Immature natural killer cell (primary cell): ENCODE data around the gene GCNT2. TPM values are rescaled to one million over a fixed set of nuclear protein-coding genes. Genes with fewer than 3 reads are reported as not detected.
A peak's percentile ranks its signal among the peaks of the same experiment; 100 is the strongest.
"Not testable (repeated sequence)": the region's sequence is repeated elsewhere in the genome, so short reads cannot be mapped to it uniquely, and the experiment has no call there.

Experiments used
- DNase-seq, 3 donors: peaks; one replicate each; pipeline ENCODE4 v3.0.0; 2022; ENCODE audit warnings: mixed read lengths in 1 of 3
- H3K27ac Mint-ChIP-seq, 6 donors: one replicate each; pipeline ENCODE4 v1.8.0; 2020; ENCODE audit warnings: mixed read lengths in 6 of 6, mild to moderate bottlenecking in 5 of 6, inconsistent platforms in 4 of 6, moderate library complexity in 3 of 6
- H3K27me3 Mint-ChIP-seq, 3 donors: one replicate each; pipeline ENCODE4 v1.8.0; 2020 to 2021; ENCODE audit warnings: low read depth in 3 of 3, mild to moderate bottlenecking in 3 of 3, mixed read lengths in 3 of 3, moderate library complexity in 3 of 3, inconsistent platforms in 1 of 3
- H3K36me3 Mint-ChIP-seq, 3 donors: one replicate each; pipeline ENCODE4 v1.8.0; 2020; ENCODE audit warnings: mixed read lengths in 3 of 3, inconsistent platforms in 2 of 3, mild to moderate bottlenecking in 2 of 3
- H3K4me1 Mint-ChIP-seq, 2 donors: one replicate each; pipeline ENCODE4 v1.8.0; 2020; ENCODE audit warnings: inconsistent platforms in 2 of 2, mild to moderate bottlenecking in 2 of 2, mixed read lengths in 2 of 2, moderate library complexity in 1 of 2
- H3K4me3 Mint-ChIP-seq, 5 donors: one replicate each; pipeline ENCODE4 v1.8.0; 2020; ENCODE audit warnings: mild to moderate bottlenecking in 5 of 5, mixed read lengths in 5 of 5, inconsistent platforms in 3 of 5, moderate library complexity in 3 of 5
- H3K9me3 Mint-ChIP-seq, 6 donors: one replicate each; pipeline ENCODE4 v1.8.0; 2020; ENCODE audit warnings: mild to moderate bottlenecking in 6 of 6, mixed read lengths in 6 of 6, inconsistent platforms in 4 of 6, moderate library complexity in 3 of 6
- polyA plus RNA-seq, 3 donors: library from polyadenylated mRNA; unstranded; fragments of 300-500 nt; fragmentation: Illumina TruSeq; gene quantifications; one replicate each; pipeline ENCODE4 v1.2.3, GENCODE V29; 2021

The GCNT2 gene
- polyA plus RNA-seq, 3 donors from 2014 or later: 0.47 to 0.64 TPM; not detected in 1

GRCh38 chr6:10522929-10523573 lies 1.9 kb downstream of the GCNT2 start:
- Mint-ChIP-seq H3K4me1 (peaks cover 2 to 4% of the 10 kb centered on the region in 2 donors), H3K36me3 (no peaks in the 10 kb centered on the region), H3K27me3 (peaks cover 4 to 15% (median 11%) of the 10 kb centered on the region in 3 donors), H3K9me3 (no peaks in the 10 kb centered on the region), H3K4me3 (no peak overlapping the region), H3K27ac (no peak overlapping the region)
- DNase-seq: no peak

- H3K36me3 Mint-ChIP-seq: no peaks in the 10 kb centered on the region
- DNase-seq: no peak
- no peaks in the 10 kb centered on the region for H3K9me3 Mint-ChIP-seq
- H3K27ac Mint-ChIP-seq: no peak overlapping the region
- H3K27me3 Mint-ChIP-seq: peaks cover 7 to 15% (median 14%) of the 10 kb centered on the region in 3 donors
- peaks cover 22 to 25% of the 10 kb centered on the region in 2 donors for H3K4me1 Mint-ChIP-seq
- H3K4me3 Mint-ChIP-seq: no peak overlapping the region
Observed at GRCh38 chr6:10526156-10526555, 5.0 kb downstream of the GCNT2 start.

- Mint-ChIP-seq H3K36me3 (no peaks in the 10 kb centered on the region), H3K27me3 (peaks cover 7 to 15% (median 13%) of the 10 kb centered on the region in 3 donors), H3K9me3 (no peaks in the 10 kb centered on the region), H3K27ac (peak overlapping the region in 5 of 6 donors; percentile 41 to 83 (median 57)), H3K4me3 (peak overlapping the region; percentile 88 to 94 (median 91)), H3K4me1 (peaks cover 35 to 45% of the 10 kb centered on the region in 2 donors)
- DNase-seq: peak; percentile 12 to 17 (median 15)
Observed at GRCh38 chr6:10528158-10528981, 7.2 kb downstream of the GCNT2 start.

GRCh38 chr6:10529231-10529801 lies 8.2 kb downstream of the GCNT2 start:
- H3K36me3 Mint-ChIP-seq: no peaks in the 10 kb centered on the region
- peaks cover 9 to 18% (median 14%) of the 10 kb centered on the region in 3 donors for H3K27me3 Mint-ChIP-seq
- H3K4me1 Mint-ChIP-seq: peaks cover 40 to 55% of the 10 kb centered on the region in 2 donors
- no peak overlapping the region for H3K27ac Mint-ChIP-seq
- no peak for DNase-seq
- H3K4me3 Mint-ChIP-seq: peak overlapping the region; percentile 88 to 94 (median 91)
- H3K9me3 Mint-ChIP-seq: no peaks in the 10 kb centered on the region

GRCh38 chr6:10529828-10530374 lies 8.8 kb downstream of the GCNT2 start:
- Mint-ChIP-seq H3K4me1 (peaks cover 42 to 56% of the 10 kb centered on the region in 2 donors), H3K27me3 (peaks cover 8 to 18% (median 16%) of the 10 kb centered on the region in 3 donors), H3K4me3 (peak overlapping the region; percentile 73 to 94 (median 91))
- H3K36me3 Mint-ChIP-seq, DNase-seq, H3K9me3 Mint-ChIP-seq, H3K27ac Mint-ChIP-seq: not testable (repeated sequence)

GRCh38 chr6:10531503-10531902 lies 10.4 kb downstream of the GCNT2 start:
- H3K4me1 Mint-ChIP-seq: peaks cover 42 to 56% of the 10 kb centered on the region in 2 donors
- H3K36me3 Mint-ChIP-seq: no peaks in the 10 kb centered on the region
- H3K4me3 Mint-ChIP-seq: no peak overlapping the region
- H3K27ac Mint-ChIP-seq: no peak overlapping the region
- DNase-seq: no peak
- H3K27me3 Mint-ChIP-seq: peaks cover 9 to 19% (median 18%) of the 10 kb centered on the region in 3 donors
- H3K9me3 Mint-ChIP-seq: no peaks in the 10 kb centered on the region

- peaks cover 9 to 19% (median 18%) of the 10 kb centered on the region in 3 donors for H3K27me3 Mint-ChIP-seq
- no peaks in the 10 kb centered on the region for H3K36me3 Mint-ChIP-seq
- H3K4me3 Mint-ChIP-seq: peak overlapping the region in 1 of 5 donors; percentile 25
- no peak overlapping the region for H3K27ac Mint-ChIP-seq
- DNase-seq: no peak
- H3K4me1 Mint-ChIP-seq: peaks cover 42 to 56% of the 10 kb centered on the region in 2 donors
- H3K9me3 Mint-ChIP-seq: no peaks in the 10 kb centered on the region
Observed at GRCh38 chr6:10531942-10532341, 10.8 kb downstream of the GCNT2 start.

GRCh38 chr6:10532392-10532791 lies 11.2 kb downstream of the GCNT2 start:
- no peak for DNase-seq
- H3K27ac Mint-ChIP-seq: no peak overlapping the region
- H3K9me3 Mint-ChIP-seq: no peaks in the 10 kb centered on the region
- peak overlapping the region in 1 of 5 donors; percentile 13 for H3K4me3 Mint-ChIP-seq
- peaks cover 42 to 56% of the 10 kb centered on the region in 2 donors for H3K4me1 Mint-ChIP-seq
- H3K36me3 Mint-ChIP-seq: no peaks in the 10 kb centered on the region
- peaks cover 9 to 19% (median 18%) of the 10 kb centered on the region in 3 donors for H3K27me3 Mint-ChIP-seq

- no peak for DNase-seq
- H3K27me3 Mint-ChIP-seq: peaks cover 7 to 19% (median 11%) of the 10 kb centered on the region in 3 donors
- peak overlapping the region in 2 of 5 donors; percentile 31 to 47 for H3K4me3 Mint-ChIP-seq
- peaks cover 27 to 38% of the 10 kb centered on the region in 2 donors for H3K4me1 Mint-ChIP-seq
- no peaks in the 10 kb centered on the region for H3K9me3 Mint-ChIP-seq
- H3K27ac Mint-ChIP-seq: no peak overlapping the region
- H3K36me3 Mint-ChIP-seq: no peaks in the 10 kb centered on the region
Observed at GRCh38 chr6:10534419-10534762, 13.2 kb downstream of the GCNT2 start.

GRCh38 chr6:10535193-10535592 lies 14.0 kb downstream of the GCNT2 start:
- no peaks in the 10 kb centered on the region for H3K36me3 Mint-ChIP-seq
- no peaks in the 10 kb centered on the region for H3K9me3 Mint-ChIP-seq
- peaks cover 7 to 17% (median 16%) of the 10 kb centered on the region in 3 donors for H3K27me3 Mint-ChIP-seq
- H3K4me3 Mint-ChIP-seq: peak overlapping the region in 1 of 5 donors; percentile 9
- H3K4me1 Mint-ChIP-seq: peaks cover 22 to 34% of the 10 kb centered on the region in 2 donors
- no peak overlapping the region for H3K27ac Mint-ChIP-seq
- no peak for DNase-seq

GRCh38 chr6:10537726-10538125 lies 16.6 kb downstream of the GCNT2 start:
- no peaks in the 10 kb centered on the region for H3K36me3 Mint-ChIP-seq
- peaks cover 9 to 12% (median 12%) of the 10 kb centered on the region in 3 donors for H3K27me3 Mint-ChIP-seq
- H3K4me1 Mint-ChIP-seq: peaks cover 11 to 16% of the 10 kb centered on the region in 2 donors
- no peak for DNase-seq
- H3K9me3 Mint-ChIP-seq: no peaks in the 10 kb centered on the region
- H3K27ac Mint-ChIP-seq: no peak overlapping the region
- H3K4me3 Mint-ChIP-seq: no peak overlapping the region

- peaks cover 6 to 9% (median 7%) of the 10 kb centered on the region in 3 donors for H3K27me3 Mint-ChIP-seq
- no peak overlapping the region for H3K27ac Mint-ChIP-seq
- no peak overlapping the region for H3K4me3 Mint-ChIP-seq
- no peaks in the 10 kb centered on the region for H3K4me1 Mint-ChIP-seq
- no peaks in the 10 kb centered on the region for H3K9me3 Mint-ChIP-seq
- no peaks in the 10 kb centered on the region for H3K36me3 Mint-ChIP-seq
- no peak for DNase-seq
Observed at GRCh38 chr6:10540073-10540746, 19.1 kb downstream of the GCNT2 start.

GRCh38 chr6:10541591-10541990 lies 20.4 kb downstream of the GCNT2 start:
- no peak for DNase-seq
- peaks cover 4 to 9% (median 7%) of the 10 kb centered on the region in 3 donors for H3K27me3 Mint-ChIP-seq
- no peak overlapping the region for H3K27ac Mint-ChIP-seq
- H3K36me3 Mint-ChIP-seq: no peaks in the 10 kb centered on the region
- no peaks in the 10 kb centered on the region for H3K9me3 Mint-ChIP-seq
- H3K4me3 Mint-ChIP-seq: no peak overlapping the region
- no peaks in the 10 kb centered on the region for H3K4me1 Mint-ChIP-seq
